Measurements from ENCODE around the gene ADNP2.

Gene ADNP2

DNA sequence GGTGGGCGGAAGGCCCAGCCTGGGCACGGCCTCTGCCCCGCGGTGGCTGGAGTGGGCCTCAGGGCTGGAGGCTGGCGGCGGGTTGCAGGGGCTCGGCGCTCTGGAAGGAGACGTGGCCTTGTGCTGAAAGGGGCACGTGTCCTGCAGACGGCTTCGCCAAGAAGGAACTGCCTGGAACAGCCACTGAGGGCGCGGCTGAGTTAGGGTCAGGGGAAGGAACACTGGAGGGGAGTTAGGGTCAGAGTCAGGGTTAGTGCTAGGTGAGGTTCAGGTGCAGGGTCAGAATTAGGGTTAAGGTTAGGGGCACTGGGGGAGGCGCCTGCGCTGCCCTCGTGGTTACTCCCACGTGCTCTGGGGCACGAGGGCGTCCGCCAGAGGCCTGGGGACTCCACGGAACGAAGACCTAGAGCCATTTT, 933 bp upstream of the ADNP2 start:
- DNase-seq: no peak

DNA sequence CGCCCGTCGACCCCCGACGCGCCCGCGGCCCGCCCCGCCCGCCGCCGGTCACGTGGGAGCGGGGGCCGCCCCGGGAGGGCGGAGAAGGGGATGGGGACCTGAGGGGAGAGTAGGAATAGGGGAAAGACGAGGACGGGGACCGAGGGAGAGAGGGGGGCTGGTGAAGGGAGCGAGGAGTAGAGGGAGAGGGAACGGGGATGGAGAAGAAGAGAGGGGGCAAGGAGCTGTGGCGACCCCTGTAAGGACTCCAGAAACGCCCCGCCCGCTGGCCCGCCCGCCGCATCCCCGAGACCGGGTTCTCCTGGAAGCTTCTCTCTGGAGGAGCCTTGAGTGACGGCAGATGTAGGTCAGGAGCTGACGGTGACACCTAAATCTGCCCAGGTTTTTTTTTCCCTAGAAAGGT, 615 bp downstream of the ADNP2 start:
- DNase-seq: no peak

- peak; percentile 49 for DNase-seq
Measured at GRCh38 chr18:80112624-80113248, 3.7 kb downstream of the ADNP2 start.

- DNase-seq: no peak
Measured at GRCh38 chr18:80115035-80115434, 6.0 kb downstream of the ADNP2 start.

- no peak for DNase-seq
Measured at GRCh38 chr18:80119111-80119510, 10.0 kb downstream of the ADNP2 start.

DNA sequence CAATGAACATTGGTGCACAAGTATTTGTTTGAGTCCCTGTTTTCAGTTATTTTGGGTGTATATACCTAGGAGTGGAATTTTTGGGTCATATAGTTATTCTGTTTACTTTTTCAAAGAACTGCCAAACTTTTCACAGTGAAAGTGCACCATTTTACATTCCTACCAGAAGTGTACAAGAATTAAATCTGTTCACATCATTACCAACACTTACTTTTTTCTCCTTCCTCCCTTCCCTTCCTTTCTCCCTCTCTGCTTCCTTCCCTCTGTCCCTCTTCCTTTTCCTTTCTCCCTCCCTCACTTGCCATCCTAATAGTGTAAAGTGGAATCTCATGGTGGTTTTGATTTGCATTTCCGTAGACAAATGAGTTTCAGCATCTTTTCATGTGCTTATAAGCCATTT, 11.9 kb downstream of the ADNP2 start:
- no peak for DNase-seq

DNA sequence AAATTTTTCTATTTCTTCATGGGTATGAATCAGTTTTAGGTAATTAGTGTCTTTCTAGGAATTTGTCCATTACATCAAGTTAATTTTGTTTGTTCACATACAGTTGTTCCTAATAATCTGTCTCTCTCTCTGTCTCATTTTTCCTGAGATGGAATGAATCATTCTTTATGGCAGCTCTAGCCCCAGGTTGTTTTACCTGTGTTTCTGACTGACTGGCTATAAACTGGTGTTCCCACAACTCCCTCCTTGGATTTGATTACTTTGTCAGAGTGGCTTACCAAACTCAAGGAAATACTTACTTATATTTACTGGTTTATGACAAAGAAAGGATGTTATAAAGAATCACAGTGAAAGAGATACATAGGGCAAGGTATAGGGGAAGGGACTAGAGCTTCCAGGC, 15.1 kb downstream of the ADNP2 start:
- DNase-seq: no peak

DNA sequence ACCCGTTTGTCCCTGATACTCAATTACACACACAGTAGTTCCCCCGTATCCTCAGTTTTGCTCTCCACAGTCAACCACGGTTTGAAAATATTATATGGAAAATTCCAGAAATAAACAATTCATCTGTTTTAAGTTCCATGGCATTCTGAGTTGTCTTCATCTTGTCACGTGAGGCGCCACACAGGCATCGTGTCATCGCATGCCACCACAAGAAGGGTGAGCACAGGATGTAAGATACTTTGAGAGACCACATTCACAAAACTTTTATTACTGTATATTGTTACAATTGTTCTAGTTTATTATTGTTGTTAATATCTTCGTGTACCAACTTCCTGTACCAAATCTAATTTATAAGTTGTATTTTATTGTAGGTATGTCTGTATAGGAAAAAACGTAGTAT, 17.7 kb downstream of the ADNP2 start:
- no peak for DNase-seq

GRCh38 chr18:80127635-80128034, 18.6 kb downstream of the ADNP2 start:
- DNase-seq: no peak

DNA sequence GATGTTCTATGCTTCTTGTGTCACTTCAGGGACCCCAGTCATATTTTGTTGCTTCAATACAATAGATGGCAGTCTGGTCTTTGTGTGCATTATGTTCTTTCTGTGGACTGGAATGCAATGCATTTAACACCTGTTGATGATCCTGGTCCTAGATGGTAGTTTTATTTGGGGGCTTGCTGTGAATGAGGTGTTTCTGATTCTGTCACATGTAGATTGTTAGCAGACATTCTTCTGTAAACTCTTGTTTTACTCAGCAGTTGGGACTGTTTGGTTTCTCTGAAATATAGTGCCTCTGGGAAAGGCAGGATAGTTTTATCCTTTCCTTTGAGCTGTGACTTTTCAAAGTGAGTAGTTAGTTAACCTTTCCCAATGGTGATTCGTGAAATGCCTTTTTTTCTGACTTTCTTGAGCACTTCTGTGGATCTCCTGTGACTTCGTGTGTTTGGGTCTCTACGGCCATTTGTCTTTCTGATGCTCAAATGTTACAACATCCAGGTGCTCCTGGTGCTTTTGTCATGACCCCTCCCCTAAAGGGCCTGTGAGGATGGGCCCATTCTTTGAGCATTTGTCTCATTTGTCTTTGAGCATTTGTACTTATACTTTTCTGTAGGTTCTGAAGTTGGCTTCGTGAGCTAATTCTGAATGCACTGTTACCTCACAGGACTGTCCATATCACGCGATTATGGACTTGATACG, 20.8 kb downstream of the ADNP2 start:
- DNase-seq: no peak

DNA sequence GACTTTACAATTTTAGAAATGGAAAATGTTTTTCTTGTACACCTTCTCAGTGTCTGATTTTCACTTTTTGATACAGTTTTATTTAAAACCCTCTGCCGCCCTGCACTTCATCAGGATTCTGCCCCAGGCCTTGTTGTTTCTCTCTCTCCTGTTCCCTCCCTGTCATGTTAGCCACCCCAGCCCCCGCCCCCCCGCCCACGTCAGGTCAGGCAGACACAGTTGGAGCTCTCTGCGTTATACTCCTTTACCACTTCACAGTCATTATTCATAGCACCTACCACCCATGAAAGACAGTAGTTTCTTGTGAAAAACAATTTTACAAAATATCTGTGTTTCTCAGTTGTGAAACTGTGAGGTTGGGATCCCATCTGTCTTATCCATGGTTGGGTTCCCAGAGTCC, 21.5 kb downstream of the ADNP2 start:
- no peak for DNase-seq

GRCh38 chr18:80132180-80132812, 23.2 kb downstream of the ADNP2 start:
- DNase-seq: no peak

GRCh38 chr18:80133124-80133523, 24.1 kb downstream of the ADNP2 start:
- DNase-seq: no peak

- DNase-seq: no peak
Measured at GRCh38 chr18:80135136-80135535, 26.1 kb downstream of the ADNP2 start.

DNA sequence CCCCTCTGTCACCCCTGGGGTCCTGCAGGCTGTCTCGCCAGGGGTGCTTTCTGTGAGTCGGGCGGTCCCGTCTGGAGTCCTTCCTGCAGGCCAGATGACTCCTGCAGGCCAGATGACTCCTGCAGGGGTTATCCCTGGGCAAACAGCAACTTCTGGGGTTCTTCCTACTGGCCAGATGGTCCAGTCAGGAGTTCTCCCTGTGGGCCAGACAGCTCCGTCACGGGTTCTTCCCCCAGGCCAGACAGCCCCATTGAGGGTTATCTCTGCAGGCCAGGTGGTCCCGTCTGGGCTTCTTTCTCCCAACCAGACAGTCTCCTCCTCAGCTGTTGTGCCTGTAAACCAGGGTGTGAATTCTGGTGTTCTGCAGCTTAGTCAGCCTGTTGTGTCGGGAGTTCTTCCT, 27.6 kb downstream of the ADNP2 start:
- no peak for DNase-seq

DNA sequence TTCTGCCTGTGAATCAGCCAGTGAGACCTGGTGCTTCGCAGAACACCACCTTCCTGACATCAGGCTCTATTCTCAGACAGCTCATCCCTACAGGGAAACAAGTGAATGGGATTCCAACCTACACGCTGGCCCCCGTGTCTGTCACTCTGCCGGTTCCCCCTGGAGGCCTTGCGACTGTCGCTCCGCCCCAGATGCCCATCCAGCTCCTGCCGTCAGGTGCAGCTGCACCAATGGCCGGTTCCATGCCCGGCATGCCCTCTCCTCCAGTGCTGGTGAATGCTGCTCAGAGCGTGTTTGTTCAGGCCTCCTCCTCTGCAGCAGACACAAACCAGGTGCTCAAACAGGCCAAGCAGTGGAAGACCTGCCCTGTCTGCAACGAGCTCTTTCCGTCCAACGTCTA, 28.1 kb downstream of the ADNP2 start:
- no peak for DNase-seq

- no peak for DNase-seq
Measured at GRCh38 chr18:80137976-80138375, 28.9 kb downstream of the ADNP2 start.

- no peak for DNase-seq
Measured at GRCh38 chr18:80140455-80140985, 31.5 kb downstream of the ADNP2 start.

- DNase-seq: no peak
Measured at GRCh38 chr18:80143881-80144280, 34.8 kb downstream of the ADNP2 start.

GRCh38 chr18:80145196-80145804, 36.2 kb downstream of the ADNP2 start:
- no peak for DNase-seq

DNA sequence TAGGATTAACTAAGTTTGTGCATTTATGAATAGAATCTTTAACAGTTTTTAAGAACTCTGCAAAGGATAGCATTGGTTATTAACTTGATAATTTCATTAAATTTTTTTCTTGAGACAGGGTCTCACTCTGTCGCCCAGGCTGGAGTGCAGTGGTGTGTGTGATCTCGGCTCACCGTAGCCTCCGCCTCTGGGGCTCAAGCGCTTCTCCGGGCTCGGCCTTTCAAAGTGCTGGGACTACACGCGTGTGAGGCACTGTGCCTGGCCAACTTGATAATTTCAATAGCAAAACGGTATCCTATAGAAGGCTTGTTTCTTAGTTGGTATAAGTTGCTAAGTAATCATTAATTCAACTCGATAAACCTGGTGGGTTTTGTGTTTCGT, 38.0 kb downstream of the ADNP2 start:
- peak; percentile 26 for DNase-seq

- DNase-seq: peak; percentile 78
Measured at GRCh38 chr18:80147418-80148325, 38.6 kb downstream of the ADNP2 start.
